ENCODE data around the gene DHRSX. TPM values are rescaled to one million over a fixed set of nuclear protein-coding genes. Genes with fewer than 3 reads are reported as not detected.

The DHRSX gene
- total and polyA plus RNA-seq, 7 donors, result 5.6 to 19.3 (median 9.6) TPM

GRCh38 chrX:2226906-2227656, 273.7 kb downstream of the DHRSX start:
- H3K9me3 ChIP-seq, result no peaks in the 10 kb centered on the region
- no peak for ATAC-seq
- 86 to 95% (median 88%) methylated on average over 6 of the region's 6 CpGs for WGBS, 3 donors
- DNase-seq, result no peak
- intact Hi-C loops (cut with DNase I), result no loop called here
- no peaks in the 10 kb centered on the region for H3K4me1 ChIP-seq
- no peaks in the 10 kb centered on the region for H3K36me3 ChIP-seq (ENCODE audit: insufficient read depth in 1 of 2, low read depth in 1 of 2)
- H3K4me3 ChIP-seq, result no peak overlapping the region
- H3K27me3 ChIP-seq (ENCODE audit: insufficient read depth in 3 of 3, low read length in 2 of 3), result no peaks in the 10 kb centered on the region
- H3K27ac ChIP-seq, result no peak overlapping the region
- no peak for TF ChIP-seq CTCF (IDR thresholded peaks at IDR 0.05)

- DNase-seq, result no peak
- no peaks in the 10 kb centered on the region for H3K27me3 ChIP-seq (ENCODE audit: insufficient read depth in 3 of 3, low read length in 2 of 3)
- no peak overlapping the region for H3K4me3 ChIP-seq
- H3K36me3 ChIP-seq (ENCODE audit: insufficient read depth in 1 of 2, low read depth in 1 of 2), result no peaks in the 10 kb centered on the region
- no peak overlapping the region for H3K27ac ChIP-seq
- 81 to 86% (median 83%) methylated on average over 9 of the region's 9 CpGs for WGBS, 3 donors
- no peaks in the 10 kb centered on the region for H3K9me3 ChIP-seq
- intact Hi-C loops (cut with DNase I), result no loop called here
- H3K4me1 ChIP-seq, result no peaks in the 10 kb centered on the region
- ATAC-seq, result no peak
- TF ChIP-seq CTCF (IDR thresholded peaks at IDR 0.05), result no peak
Measured at GRCh38 chrX:2226182-2226581, 274.6 kb downstream of the DHRSX start.

- Histone ChIP-seq H3K9me3 (peaks cover 4% of the 10 kb centered on the region), H3K4me3 (no peak overlapping the region), H3K27ac (no peak overlapping the region), H3K27me3 (ENCODE audit: insufficient read depth in 3 of 3, low read length in 2 of 3) (no peaks in the 10 kb centered on the region), H3K36me3 (ENCODE audit: insufficient read depth in 1 of 2, low read depth in 1 of 2) (peaks cover 0 to 7% of the 10 kb centered on the region in 2 donors), H3K4me1 (no peaks in the 10 kb centered on the region)
- DNase-seq, result no peak
- no peak for ATAC-seq
- 91 to 97% (median 97%) methylated on average over 9 of the region's 9 CpGs for WGBS, 3 donors
- intact Hi-C loops (cut with DNase I), result no loop called here
- TF ChIP-seq CTCF (IDR thresholded peaks at IDR 0.05), result no peak
Measured at GRCh38 chrX:2224597-2225235, 276.1 kb downstream of the DHRSX start.

- DNase-seq, result no peak
- H3K4me3 ChIP-seq, result no peak overlapping the region
- WGBS, 3 donors, result 74 to 82% (median 75%) methylated on average over 7 of the region's 7 CpGs
- H3K27me3 ChIP-seq (ENCODE audit: insufficient read depth in 3 of 3, low read length in 2 of 3), result no peaks in the 10 kb centered on the region
- H3K9me3 ChIP-seq, result peaks cover 4% of the 10 kb centered on the region
- H3K27ac ChIP-seq, result no peak overlapping the region
- TF ChIP-seq CTCF (IDR thresholded peaks at IDR 0.05), result no peak
- peaks cover 0 to 7% of the 10 kb centered on the region in 2 donors for H3K36me3 ChIP-seq (ENCODE audit: insufficient read depth in 1 of 2, low read depth in 1 of 2)
- ATAC-seq, result no peak
- intact Hi-C loops (cut with DNase I), result no loop called here
- no peaks in the 10 kb centered on the region for H3K4me1 ChIP-seq
Measured at GRCh38 chrX:2224161-2224560, 276.6 kb downstream of the DHRSX start.

All from psoas muscle (tissue), 8 donors.